Calu3 (cell line): ENCODE measurements around the gene CHPT1. TPM values are rescaled to one million over a fixed set of nuclear protein-coding genes. Genes with fewer than 3 reads are reported as not detected.
"Not testable (repeated sequence)": the region's sequence is repeated elsewhere in the genome, so short reads cannot be mapped to it uniquely, and the experiment has no call there.

ENCODE experiments used
- BruUV-seq: library from RNA; stranded (reverse); fragments of 400-500 nt; replicated peaks from 2 replicates; lab custom pipeline; 2021; lab: Mats Ljungman, UMichigan
- CTCF ChIA-PET: fragments of 300-600 bp; sonication (Branson Sonifier 250); formaldehyde crosslinking; loops from one replicate; lab custom pipeline; 2022; ENCODE audit warnings: antibody characterized with exemption; lab: Charles Lee
- DNase-seq: peaks from one replicate; pipeline ENCODE4 v3.0.0; 2022
- H3K27ac Mint-ChIP-seq: one replicate; pipeline ENCODE4 v1.8.0; 2022; ENCODE audit warnings: mixed read lengths; ENCODE audit not compliant: unreplicated experiment
- H3K27me3 Mint-ChIP-seq: one replicate; pipeline ENCODE4 v1.8.0; 2022; ENCODE audit warnings: mixed read lengths; ENCODE audit not compliant: unreplicated experiment
- H3K36me3 Mint-ChIP-seq: one replicate; pipeline ENCODE4 v1.8.0; 2022; ENCODE audit warnings: mild to moderate bottlenecking, moderate library complexity, mixed read lengths; ENCODE audit not compliant: insufficient read depth, unreplicated experiment
- H3K4me1 Mint-ChIP-seq: one replicate; pipeline ENCODE4 v1.8.0; 2022; ENCODE audit warnings: mild to moderate bottlenecking, low read depth, mixed read lengths; ENCODE audit not compliant: unreplicated experiment
- H3K4me3 Mint-ChIP-seq: one replicate; pipeline ENCODE4 v1.8.0; 2022; ENCODE audit warnings: mild to moderate bottlenecking, low read depth, moderate library complexity, mixed read lengths; ENCODE audit not compliant: unreplicated experiment
- H3K9me3 Mint-ChIP-seq: one replicate; pipeline ENCODE4 v1.8.0; 2022; ENCODE audit warnings: low read depth, mixed read lengths; ENCODE audit not compliant: unreplicated experiment
- CTCF ChIP-seq: fragments of 200-600 bp; IDR thresholded peaks from one replicate; pipeline ENCODE4 v1.8.0; 2022; ENCODE audit warnings: antibody characterized with exemption; ENCODE audit not compliant: unreplicated experiment
- intact Hi-C: fragments of 100-400 bp; cut with micrococcal nuclease; formaldehyde crosslinking; loops from one replicate; pipeline ENCODE4 v1.10.0; 2022; ENCODE audit not compliant: unreplicated experiment
- total RNA-seq: library from RNA; stranded (reverse); gene quantifications from 2 replicates; pipeline ENCODE4 v1.2.3, GENCODE V29; 2022

Gene CHPT1
- total RNA-seq, 1 experiment from 2014 or later, result 49.2 TPM

GRCh38 chr12:101678081-101678480, 19.4 kb upstream of the CHPT1 start:
- Mint-ChIP-seq H3K4me1 (no peaks in the 10 kb centered on the region), H3K9me3 (no peaks in the 10 kb centered on the region), H3K27me3 (no peaks in the 10 kb centered on the region), H3K27ac (no peak overlapping the region), H3K4me3 (no peak overlapping the region), H3K36me3 (no peaks in the 10 kb centered on the region)
- TF ChIP-seq CTCF, result no peak
- intact Hi-C loops, result no loop called here
- BruUV-seq, result no TSS peak
- CTCF ChIA-PET, result no interaction called here
- no peak for DNase-seq

- TF ChIP-seq CTCF, result no peak
- Mint-ChIP-seq H3K4me3 (no peak overlapping the region), H3K36me3 (no peaks in the 10 kb centered on the region), H3K27me3 (no peaks in the 10 kb centered on the region), H3K27ac (no peak overlapping the region), H3K9me3 (no peaks in the 10 kb centered on the region), H3K4me1 (no peaks in the 10 kb centered on the region)
- no TSS peak for BruUV-seq
- no peak for DNase-seq
- CTCF ChIA-PET, result no interaction called here
- intact Hi-C loops, result no loop called here
Observed at GRCh38 chr12:101680240-101680639, 17.2 kb upstream of the CHPT1 start.

- CTCF ChIA-PET, result no interaction called here
- no peak for DNase-seq
- H3K4me3 Mint-ChIP-seq, result no peak overlapping the region
- H3K27ac Mint-ChIP-seq, result no peak overlapping the region
- TF ChIP-seq CTCF, result no peak
- no peaks in the 10 kb centered on the region for H3K36me3 Mint-ChIP-seq
- H3K27me3 Mint-ChIP-seq, result no peaks in the 10 kb centered on the region
- H3K9me3 Mint-ChIP-seq, result no peaks in the 10 kb centered on the region
- H3K4me1 Mint-ChIP-seq, result no peaks in the 10 kb centered on the region
- no TSS peak for BruUV-seq
- intact Hi-C loops, result no loop called here
Observed at GRCh38 chr12:101680647-101681046, 16.8 kb upstream of the CHPT1 start.

GRCh38 chr12:101681627-101682026, 15.8 kb upstream of the CHPT1 start:
- DNase-seq, H3K9me3 Mint-ChIP-seq: not testable (repeated sequence)

GRCh38 chr12:101685092-101685491, 12.3 kb upstream of the CHPT1 start:
- DNase-seq, result no peak
- no peaks in the 10 kb centered on the region for H3K9me3 Mint-ChIP-seq
- TF ChIP-seq CTCF, result no peak
- no peaks in the 10 kb centered on the region for H3K4me1 Mint-ChIP-seq
- no peak overlapping the region for H3K4me3 Mint-ChIP-seq
- no peaks in the 10 kb centered on the region for H3K36me3 Mint-ChIP-seq
- CTCF ChIA-PET, result no interaction called here
- no TSS peak for BruUV-seq
- H3K27me3 Mint-ChIP-seq, result no peaks in the 10 kb centered on the region
- H3K27ac Mint-ChIP-seq, result no peak overlapping the region
- intact Hi-C loops, result no loop called here

More at GRCh38 chr12:101681627-101682026, 15.8 kb upstream of the CHPT1 start:
- H3K36me3 Mint-ChIP-seq, H3K4me3 Mint-ChIP-seq, H3K27me3 Mint-ChIP-seq, H3K27ac Mint-ChIP-seq, intact Hi-C loops, H3K4me1 Mint-ChIP-seq, BruUV-seq: not testable (repeated sequence)
- CTCF ChIA-PET, result interaction anchor here (0.7 kb wide), 1 partner anchor 227 kb away, joined by 4 read pairs; no protein-coding TSS in a partner anchor
